T-helper 17 cell (primary cell): ENCODE results near the gene HBA1. TPM values are rescaled to one million over a fixed set of nuclear protein-coding genes. Genes with fewer than 3 reads are reported as not detected.
"Not testable (repeated sequence)": the region's sequence is repeated elsewhere in the genome, so short reads cannot be mapped to it uniquely, and the experiment has no call there.

ENCODE experiments used
- ATAC-seq: fragments of 150-1000 bp; cut with Tn5 transposase; 2 replicates; pipeline ENCODE4 v1.10.0; 2021; ENCODE audit warnings: mild to moderate bottlenecking, moderate library complexity
- DNase-seq, 3 donors: peaks; one replicate each; pipeline versions ENCODE4 v3.0.0 to v3.0.0-alpha.2; 2020 to 2021
- H3K9me3 ChIP-seq: one replicate; pipeline ENCODE4 v1.7.0; 2013; ENCODE audit warnings: low read length, mild to moderate bottlenecking; ENCODE audit not compliant: control insufficient read depth, poor library complexity, severe bottlenecking
- H3K27ac Mint-ChIP-seq: one replicate; pipeline ENCODE4 v1.8.0; 2022; ENCODE audit warnings: mild to moderate bottlenecking, moderate library complexity, mixed read lengths
- H3K27me3 Mint-ChIP-seq: one replicate; pipeline ENCODE4 v1.8.0; 2022; ENCODE audit warnings: mixed read lengths
- H3K36me3 Mint-ChIP-seq: one replicate; pipeline ENCODE4 v1.8.0; 2022; ENCODE audit warnings: low read depth, mixed read lengths
- H3K4me1 Mint-ChIP-seq: one replicate; pipeline ENCODE4 v1.8.0; 2022; ENCODE audit warnings: mild to moderate bottlenecking, mixed read lengths
- H3K4me3 Mint-ChIP-seq: one replicate; pipeline ENCODE4 v1.8.0; 2022; ENCODE audit warnings: mild to moderate bottlenecking, moderate library complexity, mixed read lengths
- total RNA-seq, 4 donors: library from RNA in 2 of 4; stranded (reverse) in 2 of 4; gene quantifications; one replicate each; pipeline ENCODE4 v1.2.3 and lab custom pipeline; 2022 to 2026

The HBA1 gene
- total RNA-seq, 2 donors from 2014 or later = 0.65 to 6.5 TPM

- not testable (repeated sequence) for ATAC-seq, H3K27ac Mint-ChIP-seq, DNase-seq, H3K9me3 ChIP-seq, H3K36me3 Mint-ChIP-seq
- Mint-ChIP-seq H3K4me3 (peak overlapping the region; percentile 19), H3K4me1 (peaks cover 10% of the 10 kb centered on the region), H3K27me3 (peaks cover 29% of the 10 kb centered on the region)
Observed at GRCh38 chr16:163696-164095, 12.8 kb upstream of the HBA1 start.

GRCh38 chr16:164134-164823 is 12.2 kb upstream of the HBA1 start:
- not testable (repeated sequence) for H3K9me3 ChIP-seq, DNase-seq, H3K36me3 Mint-ChIP-seq, H3K27ac Mint-ChIP-seq, H3K4me3 Mint-ChIP-seq
- peak; percentile 31 for ATAC-seq
- Mint-ChIP-seq H3K27me3 (peaks cover 28% of the 10 kb centered on the region), H3K4me1 (peaks cover 11% of the 10 kb centered on the region)

GRCh38 chr16:164827-165538 is 11.5 kb upstream of the HBA1 start:
- Mint-ChIP-seq H3K4me3 (peak overlapping the region; percentile 70), H3K27ac (no peak overlapping the region), H3K27me3 (peaks cover 28% of the 10 kb centered on the region), H3K4me1 (peaks cover 9% of the 10 kb centered on the region), H3K36me3 (peaks cover 2% of the 10 kb centered on the region)
- DNase-seq (no peak), ATAC-seq (peak; percentile 35)
- no peaks in the 10 kb centered on the region for H3K9me3 ChIP-seq

- Mint-ChIP-seq H3K27ac (no peak within 1 kb of the TSS), H3K4me3 (peak within 1 kb of the TSS; percentile 70), H3K27me3 (peaks cover 36% of the 10 kb centered on the region), H3K36me3 (peaks cover 2% of the 10 kb centered on the region), H3K4me1 (peaks cover 9% of the 10 kb centered on the region)
- no peak for DNase-seq
- ATAC-seq = peak; percentile 53
- no peaks in the 10 kb centered on the region for H3K9me3 ChIP-seq
Observed at GRCh38 chr16:165539-166374, 10.7 kb upstream of the HBA1 start, which contains the start of gene HBM. HBM (plus strand) TSS chr16:165978; CDS start chr16:165998, 20 bp downstream.

GRCh38 chr16:166375-167121 is 9.9 kb upstream of the HBA1 start:
- no peak for ATAC-seq
- H3K27me3 Mint-ChIP-seq = peaks cover 36% of the 10 kb centered on the region

GRCh38 chr16:167122-167690 is 9.3 kb upstream of the HBA1 start:
- ATAC-seq (no peak), DNase-seq (no peak)
- H3K9me3 ChIP-seq = no peaks in the 10 kb centered on the region
- peaks cover 9% of the 10 kb centered on the region for H3K4me1 Mint-ChIP-seq
- H3K27me3 Mint-ChIP-seq = peaks cover 41% of the 10 kb centered on the region
- H3K36me3 Mint-ChIP-seq = no peaks in the 10 kb centered on the region
- no peak overlapping the region for H3K27ac Mint-ChIP-seq
- H3K4me3 Mint-ChIP-seq = peak overlapping the region; percentile 15

More at GRCh38 chr16:166375-167121, 9.9 kb upstream of the HBA1 start:
- no peaks in the 10 kb centered on the region for H3K9me3 ChIP-seq
- no peak for DNase-seq
- Mint-ChIP-seq H3K4me3 (peak overlapping the region; percentile 15), H3K4me1 (peaks cover 9% of the 10 kb centered on the region), H3K36me3 (peaks cover 2% of the 10 kb centered on the region), H3K27ac (no peak overlapping the region)

GRCh38 chr16:168424-168823 is 8.1 kb upstream of the HBA1 start:
- H3K27me3 Mint-ChIP-seq = peaks cover 41% of the 10 kb centered on the region
- no peak for ATAC-seq
- no peaks in the 10 kb centered on the region for H3K9me3 ChIP-seq
- H3K36me3 Mint-ChIP-seq = no peaks in the 10 kb centered on the region
- no peak for DNase-seq
- H3K4me3 Mint-ChIP-seq = peak overlapping the region; percentile 19
- peaks cover 9% of the 10 kb centered on the region for H3K4me1 Mint-ChIP-seq
- H3K27ac Mint-ChIP-seq = no peak overlapping the region

- H3K4me3 Mint-ChIP-seq = no peak overlapping the region
- H3K9me3 ChIP-seq = no peaks in the 10 kb centered on the region
- ATAC-seq (no peak), DNase-seq (no peak)
- H3K4me1 Mint-ChIP-seq = peaks cover 11% of the 10 kb centered on the region
- H3K27me3 Mint-ChIP-seq = peaks cover 41% of the 10 kb centered on the region
- no peak overlapping the region for H3K27ac Mint-ChIP-seq
- no peaks in the 10 kb centered on the region for H3K36me3 Mint-ChIP-seq
Observed at GRCh38 chr16:169014-169413, 7.5 kb upstream of the HBA1 start.

- Mint-ChIP-seq H3K27me3 (peaks cover 50% of the 10 kb centered on the region), H3K4me1 (peaks cover 15% of the 10 kb centered on the region)
- ATAC-seq = not testable (repeated sequence)
Observed at GRCh38 chr16:170088-170507, 6.4 kb upstream of the HBA1 start.

GRCh38 chr16:170788-171187 is 5.7 kb upstream of the HBA1 start:
- Mint-ChIP-seq H3K27me3 (peaks cover 56% of the 10 kb centered on the region), H3K27ac (no peak overlapping the region), H3K36me3 (no peaks in the 10 kb centered on the region), H3K4me3 (no peak overlapping the region), H3K4me1 (peaks cover 11% of the 10 kb centered on the region)
- H3K9me3 ChIP-seq = no peaks in the 10 kb centered on the region
- DNase-seq = no peak
- no peak for ATAC-seq

More at GRCh38 chr16:170088-170507, 6.4 kb upstream of the HBA1 start:
- H3K9me3 ChIP-seq, DNase-seq, H3K4me3 Mint-ChIP-seq, H3K36me3 Mint-ChIP-seq: not testable (repeated sequence)
- peak overlapping the region; percentile 39 for H3K27ac Mint-ChIP-seq

- H3K9me3 ChIP-seq, H3K36me3 Mint-ChIP-seq, H3K27ac Mint-ChIP-seq, H3K4me1 Mint-ChIP-seq, DNase-seq: not testable (repeated sequence)
- peak; percentile 59 for ATAC-seq
- Mint-ChIP-seq H3K27me3 (peaks cover 49% of the 10 kb centered on the region), H3K4me3 (peak within 1 kb of the TSS; percentile 55)
Observed at GRCh38 chr16:172374-172941, 4.0 kb upstream of the HBA1 start, which contains the start of gene HBA2. HBA2 (plus strand) TSS chr16:172876; CDS start chr16:172913, 37 bp downstream.
